Measurements from ENCODE around the gene QDPR.

GRCh38 chr4:17450269-17450804 is 61.6 kb downstream of the QDPR start:
- TF ChIP-seq CTCF (IDR thresholded peaks at IDR 0.05) (no peak), POLR2A (IDR thresholded peaks at IDR 0.05) (no peak), POLR2AphosphoS5 (IDR thresholded peaks at IDR 0.05; ENCODE audit: insufficient read depth in 1 of 2, low read depth in 1 of 2) (no peak)
